Measurements from ENCODE around the gene GALNTL6.

The GALNTL6 gene

DNA sequence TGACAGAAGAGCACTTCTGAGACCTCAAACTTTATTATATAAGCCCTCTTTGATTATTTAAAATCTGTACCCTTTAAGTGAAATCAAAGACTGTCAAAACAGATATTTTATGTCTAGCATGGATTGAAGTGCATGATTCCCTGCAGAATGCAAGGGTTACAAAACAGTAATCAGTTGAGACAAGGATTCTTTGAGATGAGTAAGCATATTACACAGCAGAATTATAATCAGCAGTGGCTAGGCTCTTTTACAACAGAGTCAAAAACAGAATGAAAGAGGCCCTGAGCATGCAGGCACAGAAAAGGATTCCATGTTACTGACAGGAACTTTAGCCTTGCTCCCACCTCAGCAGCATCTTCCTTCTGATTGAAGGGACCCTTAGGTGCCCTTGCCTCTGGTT is 867.5 kb downstream of the GALNTL6 start:
- TF ChIP-seq POLR2A (IDR thresholded peaks at IDR 0.05; ENCODE audit: low read depth, low read length) (no peak), POU2F2 (IDR thresholded peaks at IDR 0.05; ENCODE audit: low read depth, low read length) (no peak)
- FAIRE-seq: no peak
- DNase-seq (ENCODE audit: insufficient read length, low spot score): no peak

GRCh38 chr4:172683021-172683420 is 869.8 kb downstream of the GALNTL6 start:
- TF ChIP-seq POLR2A (IDR thresholded peaks at IDR 0.05; ENCODE audit: low read depth, low read length) (no peak), PAX5 (IDR thresholded peaks at IDR 0.05; ENCODE audit: insufficient read depth, low read length, severe bottlenecking) (no peak), POLR2AphosphoS5 (IDR thresholded peaks at IDR 0.05; ENCODE audit: low read depth, low read length) (no peak), SPI1 (IDR thresholded peaks at IDR 0.05; ENCODE audit: low read depth, low read length) (no peak), TAF1 (IDR thresholded peaks at IDR 0.05; ENCODE audit: low read depth, low read length) (no peak), POU2F2 (IDR thresholded peaks at IDR 0.05; ENCODE audit: low read depth, low read length) (no peak)
- DNase-seq (ENCODE audit: insufficient read length, low spot score) (no peak), FAIRE-seq (no peak)

DNA sequence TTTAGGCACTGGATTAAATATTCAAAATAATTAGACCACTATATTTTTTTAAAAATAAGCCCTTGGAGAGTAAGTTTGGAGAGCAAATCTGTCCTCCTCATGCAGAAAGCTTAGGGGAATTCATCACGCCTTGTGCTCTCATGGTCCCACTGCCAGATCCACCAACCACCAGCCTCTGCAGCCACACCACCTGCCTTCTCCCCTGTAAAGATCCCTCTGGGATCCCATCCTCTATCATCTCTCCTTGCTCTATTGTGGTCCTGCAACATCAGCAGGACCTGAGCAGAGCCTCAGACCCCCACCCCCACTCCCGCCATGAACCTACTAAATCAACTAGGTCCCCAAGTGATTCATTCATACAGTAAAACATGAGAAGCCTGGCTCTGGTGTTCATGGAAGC is 872.8 kb downstream of the GALNTL6 start:
- TF ChIP-seq SPI1 (IDR thresholded peaks at IDR 0.05; ENCODE audit: low read depth, low read length): no peak
- no peak for TF ChIP-seq POLR2A (IDR thresholded peaks at IDR 0.05; ENCODE audit: low read depth, low read length)
- TF ChIP-seq POU2F2 (IDR thresholded peaks at IDR 0.05; ENCODE audit: low read depth, low read length): no peak
- TF ChIP-seq POLR2AphosphoS5 (IDR thresholded peaks at IDR 0.05; ENCODE audit: low read depth, low read length): no peak
- TF ChIP-seq PAX5 (IDR thresholded peaks at IDR 0.05; ENCODE audit: insufficient read depth, low read length, severe bottlenecking): no peak
- TF ChIP-seq TAF1 (IDR thresholded peaks at IDR 0.05; ENCODE audit: low read depth, low read length): no peak
- no peak for DNase-seq (ENCODE audit: insufficient read length, low spot score)
- FAIRE-seq: no peak

- FAIRE-seq (no peak), DNase-seq (ENCODE audit: insufficient read length, low spot score) (no peak)
- TF ChIP-seq POU2F2 (IDR thresholded peaks at IDR 0.05; ENCODE audit: low read depth, low read length): no peak
- no peak for TF ChIP-seq TAF1 (IDR thresholded peaks at IDR 0.05; ENCODE audit: low read depth, low read length)
- TF ChIP-seq PAX5 (IDR thresholded peaks at IDR 0.05; ENCODE audit: insufficient read depth, low read length, severe bottlenecking): no peak
- TF ChIP-seq POLR2AphosphoS5 (IDR thresholded peaks at IDR 0.05; ENCODE audit: low read depth, low read length): no peak
- TF ChIP-seq SPI1 (IDR thresholded peaks at IDR 0.05; ENCODE audit: low read depth, low read length): no peak
- no peak for TF ChIP-seq POLR2A (IDR thresholded peaks at IDR 0.05; ENCODE audit: low read depth, low read length)
Measured at GRCh38 chr4:172688534-172688933, 875.3 kb downstream of the GALNTL6 start.

- no peak for TF ChIP-seq TAF1 (IDR thresholded peaks at IDR 0.05; ENCODE audit: low read depth, low read length)
- TF ChIP-seq POLR2A (IDR thresholded peaks at IDR 0.05; ENCODE audit: low read depth, low read length): no peak
- TF ChIP-seq SPI1 (IDR thresholded peaks at IDR 0.05; ENCODE audit: low read depth, low read length): no peak
- TF ChIP-seq POLR2AphosphoS5 (IDR thresholded peaks at IDR 0.05; ENCODE audit: low read depth, low read length): no peak
- TF ChIP-seq PAX5 (IDR thresholded peaks at IDR 0.05; ENCODE audit: insufficient read depth, low read length, severe bottlenecking): no peak
- TF ChIP-seq POU2F2 (IDR thresholded peaks at IDR 0.05; ENCODE audit: low read depth, low read length): no peak
- DNase-seq (ENCODE audit: insufficient read length, low spot score) (no peak), FAIRE-seq (no peak)
Measured at GRCh38 chr4:172691552-172691951, 878.3 kb downstream of the GALNTL6 start.

DNA sequence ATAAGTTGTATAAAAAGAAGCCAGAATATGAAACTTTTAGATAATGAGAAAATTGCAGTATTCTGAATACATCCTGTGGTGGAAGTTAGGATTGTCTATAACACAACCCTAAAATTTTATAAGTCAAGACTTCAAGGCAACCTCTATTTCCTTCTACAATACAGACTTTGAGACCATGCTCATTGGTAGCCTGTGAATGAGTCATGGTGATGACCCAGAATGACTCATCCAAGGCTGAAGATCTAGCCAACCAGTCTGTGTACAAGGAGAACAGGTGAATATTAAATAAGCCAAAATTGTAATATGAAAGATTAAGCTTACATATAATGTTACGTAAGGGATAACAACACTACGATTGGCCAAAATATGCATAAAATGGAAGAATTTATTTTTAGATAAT is 879.5 kb downstream of the GALNTL6 start:
- no peak for FAIRE-seq
- TF ChIP-seq SPI1 (IDR thresholded peaks at IDR 0.05; ENCODE audit: low read depth, low read length) (no peak), POLR2A (IDR thresholded peaks at IDR 0.05; ENCODE audit: low read depth, low read length) (no peak), TAF1 (IDR thresholded peaks at IDR 0.05; ENCODE audit: low read depth, low read length) (no peak), PAX5 (IDR thresholded peaks at IDR 0.05; ENCODE audit: insufficient read depth, low read length, severe bottlenecking) (no peak), POU2F2 (IDR thresholded peaks at IDR 0.05; ENCODE audit: low read depth, low read length) (no peak), POLR2AphosphoS5 (IDR thresholded peaks at IDR 0.05; ENCODE audit: low read depth, low read length) (no peak)
- DNase-seq (ENCODE audit: insufficient read length, low spot score): no peak

DNA sequence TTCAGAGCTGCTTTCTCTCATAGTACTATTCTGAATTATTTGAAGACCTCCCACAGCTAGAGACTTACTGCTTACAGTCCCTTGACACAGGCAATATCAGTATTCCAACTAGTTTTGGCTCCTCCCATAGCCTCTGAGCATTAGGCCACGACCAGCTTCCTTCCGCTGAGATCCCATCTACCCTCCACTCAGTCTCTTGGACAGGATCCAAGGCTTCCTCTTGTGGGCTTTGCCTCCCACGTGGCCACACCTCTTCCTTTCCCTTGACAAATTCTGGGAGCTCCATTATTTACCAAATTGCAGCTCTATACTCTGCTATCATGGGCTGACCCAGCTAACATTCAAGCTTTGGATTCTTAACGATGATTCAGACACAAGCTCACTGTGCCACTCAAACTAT is 885.1 kb downstream of the GALNTL6 start:
- no peak for FAIRE-seq

GRCh38 chr4:172705565-172705964 is 892.4 kb downstream of the GALNTL6 start:
- TF ChIP-seq POLR2AphosphoS5 (IDR thresholded peaks at IDR 0.05; ENCODE audit: low read depth, low read length) (no peak), TAF1 (IDR thresholded peaks at IDR 0.05; ENCODE audit: low read depth, low read length) (no peak), SPI1 (IDR thresholded peaks at IDR 0.05; ENCODE audit: low read depth, low read length) (no peak), PAX5 (IDR thresholded peaks at IDR 0.05; ENCODE audit: insufficient read depth, low read length, severe bottlenecking) (no peak), POLR2A (IDR thresholded peaks at IDR 0.05; ENCODE audit: low read depth, low read length) (no peak), POU2F2 (IDR thresholded peaks at IDR 0.05; ENCODE audit: low read depth, low read length) (no peak)
- no peak for FAIRE-seq
- DNase-seq (ENCODE audit: insufficient read length, low spot score): no peak

More for the DNA sequence above, 885.1 kb downstream of the GALNTL6 start:
- no peak for TF ChIP-seq POLR2A (IDR thresholded peaks at IDR 0.05; ENCODE audit: low read depth, low read length)
- no peak for TF ChIP-seq POU2F2 (IDR thresholded peaks at IDR 0.05; ENCODE audit: low read depth, low read length)
- TF ChIP-seq SPI1 (IDR thresholded peaks at IDR 0.05; ENCODE audit: low read depth, low read length): no peak
- TF ChIP-seq TAF1 (IDR thresholded peaks at IDR 0.05; ENCODE audit: low read depth, low read length): no peak
- TF ChIP-seq POLR2AphosphoS5 (IDR thresholded peaks at IDR 0.05; ENCODE audit: low read depth, low read length): no peak
- no peak for TF ChIP-seq PAX5 (IDR thresholded peaks at IDR 0.05; ENCODE audit: insufficient read depth, low read length, severe bottlenecking)
- no peak for DNase-seq (ENCODE audit: insufficient read length, low spot score)

- DNase-seq (ENCODE audit: insufficient read length, low spot score) (no peak), FAIRE-seq (no peak)
- TF ChIP-seq TAF1 (IDR thresholded peaks at IDR 0.05; ENCODE audit: low read depth, low read length) (no peak), SPI1 (IDR thresholded peaks at IDR 0.05; ENCODE audit: low read depth, low read length) (no peak), POU2F2 (IDR thresholded peaks at IDR 0.05; ENCODE audit: low read depth, low read length) (no peak), PAX5 (IDR thresholded peaks at IDR 0.05; ENCODE audit: insufficient read depth, low read length, severe bottlenecking) (no peak), POLR2A (IDR thresholded peaks at IDR 0.05; ENCODE audit: low read depth, low read length) (no peak), POLR2AphosphoS5 (IDR thresholded peaks at IDR 0.05; ENCODE audit: low read depth, low read length) (no peak)
Measured at GRCh38 chr4:172706000-172706399, 892.8 kb downstream of the GALNTL6 start.

DNA sequence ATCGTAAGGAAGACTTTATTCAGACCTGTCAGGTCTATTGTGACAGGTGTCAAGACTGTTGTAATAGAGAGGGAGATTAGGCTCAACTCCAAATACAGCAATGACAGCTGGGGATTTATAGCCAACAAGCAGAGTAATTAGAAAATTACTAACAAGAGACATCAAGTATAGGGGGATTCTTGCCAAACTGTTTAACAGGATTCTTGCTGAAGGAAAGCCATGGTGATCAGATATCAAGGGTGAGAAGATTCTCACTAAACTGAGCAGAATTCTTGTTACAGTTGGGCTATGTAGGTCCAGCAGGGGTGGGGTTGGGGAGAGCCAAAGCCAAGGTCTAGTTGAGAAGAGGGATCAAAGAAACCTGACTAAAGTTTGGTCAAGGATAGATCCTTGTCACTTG is 894.4 kb downstream of the GALNTL6 start:
- DNase-seq (ENCODE audit: insufficient read length, low spot score) (no peak), FAIRE-seq (no peak)
- TF ChIP-seq POU2F2 (IDR thresholded peaks at IDR 0.05; ENCODE audit: low read depth, low read length): no peak
- TF ChIP-seq TAF1 (IDR thresholded peaks at IDR 0.05; ENCODE audit: low read depth, low read length): no peak
- TF ChIP-seq PAX5 (IDR thresholded peaks at IDR 0.05; ENCODE audit: insufficient read depth, low read length, severe bottlenecking): no peak
- TF ChIP-seq SPI1 (IDR thresholded peaks at IDR 0.05; ENCODE audit: low read depth, low read length): no peak
- TF ChIP-seq POLR2AphosphoS5 (IDR thresholded peaks at IDR 0.05; ENCODE audit: low read depth, low read length): no peak
- TF ChIP-seq POLR2A (IDR thresholded peaks at IDR 0.05; ENCODE audit: low read depth, low read length): no peak
